ENCODE results near the gene TDRD10. TPM values are rescaled to one million over a fixed set of nuclear protein-coding genes. Genes with fewer than 3 reads are reported as not detected.
"Not testable (repeated sequence)": the region's sequence is repeated elsewhere in the genome, so short reads cannot be mapped to it uniquely, and the experiment has no call there.

TDRD10 gene
- polyA plus RNA-seq, 3 donors = not detected

- Mint-ChIP-seq H3K36me3 (peaks cover 0 to 2% of the 10 kb centered on the region in 2 donors), H3K27me3 (ENCODE audit: low read depth in 3 of 3) (no peaks in the 10 kb centered on the region), H3K9me3 (peaks cover 0 to 2% (median 0%) of the 10 kb centered on the region in 7 donors), H3K27ac (peak overlapping the region in 4 of 7 donors; percentile 8 to 66 (median 39)), H3K4me1 (peaks cover 46% of the 10 kb centered on the region), H3K4me3 (peak overlapping the region in 1 of 2 donors; percentile 56)
- Histone ChIP-seq H3K4me3 (replicated peaks in 1 of 3; ENCODE audit: low read depth in 2 of 3, low read length in 3 of 3) (no peak overlapping the region), H3K9me3 (replicated peaks in 1 of 2; ENCODE audit: control insufficient read depth in 1 of 2, insufficient read depth in 1 of 2, low read length in 2 of 2) (no peaks in the 10 kb centered on the region), H3K9ac (ENCODE audit: insufficient read depth, low read length, poor library complexity, severe bottlenecking) (no peak overlapping the region), H2AFZ (ENCODE audit: insufficient read depth, low read depth, low read length, poor library complexity, severe bottlenecking) (no peak overlapping the region), H3K4me1 (ENCODE audit: control insufficient read depth in 1 of 2, insufficient read depth in 2 of 2, low read length in 2 of 2) (peaks cover 39 to 52% of the 10 kb centered on the region in 2 donors), H4K20me1 (ENCODE audit: insufficient read depth, low read length) (no peaks in the 10 kb centered on the region), H3K27me3 (ENCODE audit: control insufficient read depth in 2 of 2, insufficient read depth in 2 of 2, low read length in 2 of 2) (no peaks in the 10 kb centered on the region), H3K4me2 (replicated peaks; ENCODE audit: extremely low read depth, low read length, poor library complexity, severe bottlenecking) (no peak overlapping the region), H3K27ac (ENCODE audit: low read depth in 1 of 2, low read length in 2 of 2) (no peak overlapping the region), H3K79me2 (ENCODE audit: insufficient read depth, low read length) (no peaks in the 10 kb centered on the region), H3K36me3 (replicated peaks in 1 of 2; ENCODE audit: control insufficient read depth in 1 of 2, insufficient read depth in 2 of 2, low read length in 2 of 2) (no peaks in the 10 kb centered on the region)
- no peak for DNase-seq
- no CpG with 5 or more reads among the region's 5 CpGs for WGBS (ENCODE audit: insufficient coverage)
- TF ChIP-seq, protein P1, sequence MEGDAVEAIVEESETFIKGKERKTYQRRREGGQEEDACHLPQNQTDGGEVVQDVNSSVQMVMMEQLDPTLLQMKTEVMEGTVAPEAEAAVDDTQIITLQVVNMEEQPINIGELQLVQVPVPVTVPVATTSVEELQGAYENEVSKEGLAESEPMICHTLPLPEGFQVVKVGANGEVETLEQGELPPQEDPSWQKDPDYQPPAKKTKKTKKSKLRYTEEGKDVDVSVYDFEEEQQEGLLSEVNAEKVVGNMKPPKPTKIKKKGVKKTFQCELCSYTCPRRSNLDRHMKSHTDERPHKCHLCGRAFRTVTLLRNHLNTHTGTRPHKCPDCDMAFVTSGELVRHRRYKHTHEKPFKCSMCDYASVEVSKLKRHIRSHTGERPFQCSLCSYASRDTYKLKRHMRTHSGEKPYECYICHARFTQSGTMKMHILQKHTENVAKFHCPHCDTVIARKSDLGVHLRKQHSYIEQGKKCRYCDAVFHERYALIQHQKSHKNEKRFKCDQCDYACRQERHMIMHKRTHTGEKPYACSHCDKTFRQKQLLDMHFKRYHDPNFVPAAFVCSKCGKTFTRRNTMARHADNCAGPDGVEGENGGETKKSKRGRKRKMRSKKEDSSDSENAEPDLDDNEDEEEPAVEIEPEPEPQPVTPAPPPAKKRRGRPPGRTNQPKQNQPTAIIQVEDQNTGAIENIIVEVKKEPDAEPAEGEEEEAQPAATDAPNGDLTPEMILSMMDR (IDR thresholded peaks at IDR 0.05) = no peak
- intact Hi-C loops (cut with micrococcal nuclease) = loop anchor here in 1 of 2 donors (10.0 kb wide), 1 partner anchor 400 kb away; no protein-coding TSS in a partner anchor
Observed at GRCh38 chr1:154485106-154485505, 16.9 kb upstream of the TDRD10 start.

DNA sequence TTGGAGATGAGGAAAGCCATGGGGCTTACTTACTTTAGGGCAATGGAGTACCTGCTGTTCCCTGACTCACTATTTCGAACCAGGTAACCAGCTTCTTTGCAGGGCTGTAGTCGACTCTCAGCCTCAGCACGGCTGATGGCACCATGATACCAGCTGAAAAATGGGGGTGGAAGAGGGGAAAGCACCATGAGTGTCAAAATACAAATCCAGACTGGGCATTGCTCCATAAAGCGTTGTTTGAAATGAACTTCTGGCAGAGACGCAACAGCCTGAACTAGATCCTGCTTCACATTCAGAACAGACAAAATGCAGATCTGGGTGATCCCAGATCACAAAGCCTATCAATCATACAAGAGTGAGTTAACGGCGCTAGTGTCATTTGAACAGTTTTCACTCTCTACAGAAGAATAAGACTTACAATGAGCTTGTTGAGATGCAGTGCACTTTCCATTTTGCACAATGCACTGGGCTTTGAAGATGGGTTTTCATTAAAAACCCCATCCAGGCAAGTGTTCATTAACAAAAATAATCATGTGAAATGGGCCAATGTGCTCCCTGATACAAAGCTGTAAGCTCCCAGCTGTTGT lies 16.0 kb upstream of the TDRD10 start:
- Histone ChIP-seq H3K4me3 (replicated peaks in 1 of 3; ENCODE audit: low read depth in 2 of 3, low read length in 3 of 3) (no peak overlapping the region), H3K79me2 (ENCODE audit: insufficient read depth, low read length) (no peaks in the 10 kb centered on the region), H2AFZ (ENCODE audit: insufficient read depth, low read depth, low read length, poor library complexity, severe bottlenecking) (no peak overlapping the region), H3K9ac (ENCODE audit: insufficient read depth, low read length, poor library complexity, severe bottlenecking) (no peak overlapping the region), H4K20me1 (ENCODE audit: insufficient read depth, low read length) (no peaks in the 10 kb centered on the region), H3K27ac (ENCODE audit: low read depth in 1 of 2, low read length in 2 of 2) (no peak overlapping the region), H3K4me2 (replicated peaks; ENCODE audit: extremely low read depth, low read length, poor library complexity, severe bottlenecking) (no peak overlapping the region), H3K9me3 (replicated peaks in 1 of 2; ENCODE audit: control insufficient read depth in 1 of 2, insufficient read depth in 1 of 2, low read length in 2 of 2) (no peaks in the 10 kb centered on the region), H3K27me3 (ENCODE audit: control insufficient read depth in 2 of 2, insufficient read depth in 2 of 2, low read length in 2 of 2) (no peaks in the 10 kb centered on the region), H3K36me3 (replicated peaks in 1 of 2; ENCODE audit: control insufficient read depth in 1 of 2, insufficient read depth in 2 of 2, low read length in 2 of 2) (no peaks in the 10 kb centered on the region), H3K4me1 (ENCODE audit: control insufficient read depth in 1 of 2, insufficient read depth in 2 of 2, low read length in 2 of 2) (peaks cover 48 to 61% of the 10 kb centered on the region in 2 donors)
- Mint-ChIP-seq H3K4me1 (peaks cover 54% of the 10 kb centered on the region), H3K9me3 (peaks cover 0 to 2% (median 0%) of the 10 kb centered on the region in 7 donors), H3K27me3 (ENCODE audit: low read depth in 3 of 3) (peaks cover 0 to 5% (median 0%) of the 10 kb centered on the region in 3 donors), H3K4me3 (no peak overlapping the region), H3K27ac (peak overlapping the region in 1 of 7 donors; percentile 31), H3K36me3 (peaks cover 0 to 2% of the 10 kb centered on the region in 2 donors)
- DNase-seq = no peak
- intact Hi-C loops (cut with micrococcal nuclease) = loop anchor here in 1 of 2 donors (10.0 kb wide), 1 partner anchor 399 kb away; no protein-coding TSS in a partner anchor
- TF ChIP-seq, protein P1 (IDR thresholded peaks at IDR 0.05) = no peak
- WGBS (ENCODE audit: insufficient coverage) = 69% methylated on average over 2 of the region's 7 CpGs

GRCh38 chr1:154486756-154487155 lies 15.3 kb upstream of the TDRD10 start:
- not testable (repeated sequence) for H3K79me2 ChIP-seq (ENCODE audit: insufficient read depth, low read length); H3K4me2 ChIP-seq (replicated peaks; ENCODE audit: extremely low read depth, low read length, poor library complexity, severe bottlenecking); H3K4me3 ChIP-seq (replicated peaks in 1 of 3; ENCODE audit: low read depth in 2 of 3, low read length in 3 of 3); H4K20me1 ChIP-seq (ENCODE audit: insufficient read depth, low read length); H3K36me3 Mint-ChIP-seq; H3K27me3 Mint-ChIP-seq (ENCODE audit: low read depth in 3 of 3); H2AFZ ChIP-seq (ENCODE audit: insufficient read depth, low read depth, low read length, poor library complexity, severe bottlenecking); H3K36me3 ChIP-seq (replicated peaks in 1 of 2; ENCODE audit: control insufficient read depth in 1 of 2, insufficient read depth in 2 of 2, low read length in 2 of 2); H3K4me3 Mint-ChIP-seq; H3K9ac ChIP-seq (ENCODE audit: insufficient read depth, low read length, poor library complexity, severe bottlenecking); H3K9me3 Mint-ChIP-seq; H3K9me3 ChIP-seq (replicated peaks in 1 of 2; ENCODE audit: control insufficient read depth in 1 of 2, insufficient read depth in 1 of 2, low read length in 2 of 2); DNase-seq; H3K27me3 ChIP-seq (ENCODE audit: control insufficient read depth in 2 of 2, insufficient read depth in 2 of 2, low read length in 2 of 2); H3K27ac ChIP-seq (ENCODE audit: low read depth in 1 of 2, low read length in 2 of 2)
- 10% methylated on average over 4 of the region's 5 CpGs for WGBS (ENCODE audit: insufficient coverage)
- H3K4me1 ChIP-seq (ENCODE audit: control insufficient read depth in 1 of 2, insufficient read depth in 2 of 2, low read length in 2 of 2) = peaks cover 55 to 69% of the 10 kb centered on the region in 2 donors
- intact Hi-C loops (cut with micrococcal nuclease) = loop anchor here in 1 of 2 donors (10.0 kb wide), 1 partner anchor 398 kb away; no protein-coding TSS in a partner anchor
- Mint-ChIP-seq H3K27ac (peak overlapping the region in 2 of 7 donors; percentile 41 to 73), H3K4me1 (peaks cover 62% of the 10 kb centered on the region)
